Measurements from ENCODE around the gene SELENOP.
"Not testable (repeated sequence)": the region's sequence is repeated elsewhere in the genome, so short reads cannot be mapped to it uniquely, and the experiment has no call there.

Gene SELENOP, protein sequence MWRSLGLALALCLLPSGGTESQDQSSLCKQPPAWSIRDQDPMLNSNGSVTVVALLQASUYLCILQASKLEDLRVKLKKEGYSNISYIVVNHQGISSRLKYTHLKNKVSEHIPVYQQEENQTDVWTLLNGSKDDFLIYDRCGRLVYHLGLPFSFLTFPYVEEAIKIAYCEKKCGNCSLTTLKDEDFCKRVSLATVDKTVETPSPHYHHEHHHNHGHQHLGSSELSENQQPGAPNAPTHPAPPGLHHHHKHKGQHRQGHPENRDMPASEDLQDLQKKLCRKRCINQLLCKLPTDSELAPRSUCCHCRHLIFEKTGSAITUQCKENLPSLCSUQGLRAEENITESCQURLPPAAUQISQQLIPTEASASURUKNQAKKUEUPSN

DNA sequence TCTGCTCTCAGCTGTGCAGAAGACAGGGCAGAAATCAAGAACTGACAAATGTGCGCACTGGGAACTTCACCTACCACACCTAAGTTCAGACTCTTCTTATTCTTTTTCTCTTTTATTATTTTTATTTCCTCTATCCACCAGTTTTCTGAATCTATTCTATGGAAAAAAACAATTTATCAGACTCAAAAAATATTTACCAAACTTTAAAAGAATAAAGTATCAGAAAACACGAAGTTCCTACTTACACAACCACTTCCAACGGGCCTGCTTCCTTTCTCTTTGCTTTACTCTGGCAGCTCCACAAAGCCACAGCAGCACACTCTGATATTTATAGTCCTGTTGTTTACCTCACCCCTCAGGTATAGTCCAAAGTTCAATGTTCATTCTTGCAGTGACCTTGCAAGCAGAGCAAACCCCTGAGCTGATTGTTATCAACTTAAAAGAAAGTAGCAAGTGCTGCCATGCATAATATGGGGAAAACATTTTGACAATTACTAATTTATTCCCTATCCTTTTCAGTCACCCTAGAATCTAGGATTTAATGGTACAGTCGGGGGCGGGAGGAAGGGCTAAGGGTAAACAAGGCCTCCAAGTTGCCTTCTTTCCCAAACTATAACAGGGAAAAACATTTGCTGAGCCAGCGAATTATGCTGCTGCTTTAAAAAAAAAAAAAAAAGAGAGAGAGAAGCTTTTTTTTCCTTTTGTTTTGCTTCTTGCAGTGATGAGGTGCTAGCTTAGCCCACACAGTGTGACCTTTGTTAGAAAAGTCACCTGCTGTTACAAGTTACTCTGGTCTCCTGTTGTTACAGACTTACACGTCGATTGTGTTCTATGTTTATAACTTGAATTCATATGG, at the start of gene SELENOP:
TSS of gene SELENOP (minus strand) at position 302 of the 856 bp plus-strand sequence. CDS start 3,539 bp downstream, outside the sequence.
- Mint-ChIP-seq H3K9me3 (no peaks in the 10 kb centered on the region), H3K4me1 (no peaks in the 10 kb centered on the region), H3K4me3 (no peak within 1 kb of the TSS), H3K27me3 (no peaks in the 10 kb centered on the region), H3K27ac (no peak within 1 kb of the TSS), H3K36me3 (no peaks in the 10 kb centered on the region)
- CTCF ChIA-PET: no interaction called here
- no peak for DNase-seq

DNA sequence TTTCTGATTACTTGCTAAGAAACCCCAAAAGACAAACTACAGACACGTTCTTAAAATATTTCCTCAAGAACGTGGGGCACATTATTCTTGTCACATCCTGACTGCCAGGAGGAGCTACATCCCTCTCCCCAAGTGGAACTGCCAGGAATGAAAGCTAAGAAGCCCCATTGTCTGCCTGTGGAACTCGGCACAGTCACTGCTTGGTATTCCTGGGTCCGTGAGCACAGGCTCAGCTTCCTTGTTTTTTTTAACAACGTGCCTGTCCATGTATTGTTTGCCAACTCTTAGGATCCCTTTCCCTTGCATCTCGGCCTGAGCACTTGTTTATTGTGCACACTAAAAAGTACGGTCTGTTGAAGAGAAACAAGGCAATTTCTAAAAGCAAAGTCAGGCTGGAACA, 47.0 kb upstream of the SELENOP start:
- DNase-seq: no peak
- no peak overlapping the region for H3K27ac Mint-ChIP-seq
- CTCF ChIA-PET: interaction anchor here (1.0 kb wide), 1 partner anchor 31 kb away, joined by 3 read pairs; no protein-coding TSS in a partner anchor

DNA sequence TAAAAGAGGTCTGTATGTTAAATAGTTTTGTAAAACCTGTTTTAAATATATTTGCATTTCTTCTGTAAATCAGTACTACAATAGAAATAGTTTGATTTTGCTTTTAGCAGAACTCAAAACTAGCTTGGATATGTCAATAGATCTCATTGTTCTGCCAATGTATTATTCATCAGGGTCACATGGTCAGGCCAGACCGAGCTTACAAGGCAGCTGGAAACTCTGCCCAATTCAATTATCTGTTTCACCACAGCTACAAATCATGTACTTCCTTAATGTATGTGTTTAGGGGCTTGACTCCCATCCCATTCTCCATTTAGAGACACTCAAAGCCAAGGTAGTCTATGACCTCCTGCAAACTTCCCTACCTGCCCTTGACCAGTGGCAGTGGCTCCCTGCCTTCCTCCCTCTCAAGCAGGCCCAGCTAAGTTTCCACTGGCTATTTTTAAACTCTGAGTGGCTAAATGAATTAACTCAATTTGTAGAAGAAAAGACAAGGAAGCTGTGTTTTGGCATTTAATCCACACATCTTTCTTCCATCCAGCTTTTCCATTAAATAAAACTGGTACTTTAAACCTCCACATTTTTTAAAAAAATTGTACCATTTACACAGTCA, 46.4 kb upstream of the SELENOP start:
- Mint-ChIP-seq H3K4me1 (no peaks in the 10 kb centered on the region), H3K9me3 (no peaks in the 10 kb centered on the region), H3K36me3 (no peaks in the 10 kb centered on the region), H3K4me3 (no peak overlapping the region), H3K27me3 (peaks cover 6% of the 10 kb centered on the region), H3K27ac (no peak overlapping the region)
- DNase-seq: no peak
- CTCF ChIA-PET: interaction anchor here (1.0 kb wide), 1 partner anchor 31 kb away, joined by 3 read pairs; no protein-coding TSS in a partner anchor

More for the DNA sequence above, 47.0 kb upstream of the SELENOP start:
- Mint-ChIP-seq H3K4me3 (no peak overlapping the region), H3K4me1 (no peaks in the 10 kb centered on the region), H3K36me3 (no peaks in the 10 kb centered on the region), H3K9me3 (no peaks in the 10 kb centered on the region), H3K27me3 (peaks cover 10% of the 10 kb centered on the region)

DNA sequence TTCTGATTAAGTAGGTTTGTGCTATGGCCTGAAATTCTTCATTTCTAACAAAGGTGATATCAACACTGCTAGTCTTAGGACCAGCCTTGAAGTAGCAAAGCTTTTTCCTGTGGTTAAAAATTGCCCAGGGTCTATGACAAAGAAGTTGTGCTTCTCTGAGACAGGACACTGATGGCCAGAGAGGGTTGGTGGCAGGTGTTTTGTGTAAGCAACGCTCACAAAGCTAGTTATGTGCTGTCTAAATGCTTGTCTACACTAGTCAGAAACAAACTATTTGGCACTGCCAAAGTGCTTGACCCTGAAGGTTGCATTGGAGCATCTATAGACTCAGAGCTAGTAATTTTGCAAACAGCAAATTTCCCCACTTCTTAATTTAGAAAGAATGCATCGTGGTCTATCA, 44.1 kb upstream of the SELENOP start:
- Mint-ChIP-seq H3K4me1 (no peaks in the 10 kb centered on the region), H3K9me3 (no peaks in the 10 kb centered on the region), H3K36me3 (no peaks in the 10 kb centered on the region), H3K27ac (no peak overlapping the region), H3K4me3 (no peak overlapping the region), H3K27me3 (peaks cover 3% of the 10 kb centered on the region)
- no peak for DNase-seq
- CTCF ChIA-PET: interaction anchor here (0.8 kb wide), 1 partner anchor 49 kb away, joined by 3 read pairs; no protein-coding TSS in a partner anchor

DNA sequence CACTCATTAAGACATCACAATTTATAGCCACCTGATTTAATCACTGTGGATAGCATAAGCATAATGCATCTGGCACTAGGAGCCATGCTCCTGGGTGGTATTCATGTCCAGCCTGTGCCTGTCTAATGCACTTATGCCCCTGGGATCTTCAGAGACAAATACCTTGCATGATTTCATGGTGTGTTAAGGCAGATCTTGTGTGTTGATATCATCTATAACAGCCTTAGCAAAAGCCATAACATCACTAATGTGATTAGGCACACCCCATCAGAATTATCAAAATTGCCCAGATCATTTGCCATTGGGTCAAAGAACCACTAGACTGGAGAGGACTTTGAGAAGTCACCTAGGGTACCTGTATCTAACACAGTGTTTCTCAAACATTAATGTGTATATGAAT, 43.7 kb upstream of the SELENOP start:
- Mint-ChIP-seq H3K27me3 (peaks cover 3% of the 10 kb centered on the region), H3K4me3 (no peak overlapping the region), H3K9me3 (no peaks in the 10 kb centered on the region), H3K36me3 (no peaks in the 10 kb centered on the region), H3K4me1 (no peaks in the 10 kb centered on the region), H3K27ac (no peak overlapping the region)
- no peak for DNase-seq
- CTCF ChIA-PET: no interaction called here

DNA sequence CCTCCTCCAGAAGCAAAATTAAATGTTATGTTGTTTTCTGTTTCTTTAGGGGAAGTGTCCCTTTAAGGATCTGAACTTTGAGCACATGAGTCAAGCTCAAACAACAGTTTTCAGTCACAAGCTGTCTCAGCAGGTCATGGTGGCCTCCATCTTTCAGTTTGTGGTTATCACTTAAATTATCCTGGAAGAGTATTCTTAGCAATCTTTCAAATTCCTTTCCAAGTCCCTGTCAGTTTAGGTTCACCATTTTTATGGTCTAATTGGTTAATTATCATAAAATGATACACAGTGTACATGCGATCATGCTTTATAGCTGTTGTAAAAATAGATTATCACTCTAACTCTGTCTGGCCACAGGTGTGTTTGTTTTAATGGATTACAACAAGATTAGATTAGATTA, 43.1 kb upstream of the SELENOP start:
- H3K4me3 Mint-ChIP-seq: no peak overlapping the region
- H3K36me3 Mint-ChIP-seq: no peaks in the 10 kb centered on the region
- H3K4me1 Mint-ChIP-seq: no peaks in the 10 kb centered on the region
- H3K27ac Mint-ChIP-seq: no peak overlapping the region
- CTCF ChIA-PET: no interaction called here
- H3K9me3 Mint-ChIP-seq: no peaks in the 10 kb centered on the region
- no peak for DNase-seq
- H3K27me3 Mint-ChIP-seq: peaks cover 3% of the 10 kb centered on the region

DNA sequence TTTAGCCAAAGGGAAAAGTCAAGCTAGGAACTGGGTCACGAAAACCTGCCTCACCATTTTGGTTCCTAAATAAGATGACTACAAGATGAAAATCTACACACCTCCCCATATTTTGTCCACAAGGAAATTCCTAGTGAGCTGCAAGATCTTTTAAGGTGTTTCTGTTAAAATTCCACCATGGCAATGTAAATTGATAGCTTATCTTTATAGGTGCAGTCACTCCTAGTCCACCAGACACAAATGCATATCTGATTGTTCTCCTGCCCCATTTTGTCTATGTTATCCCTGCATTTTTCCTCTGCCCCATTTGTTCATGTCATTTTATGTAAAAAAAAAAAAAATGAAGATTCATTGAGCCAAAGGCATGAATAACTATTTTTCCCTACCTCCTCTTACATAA, 41.1 kb upstream of the SELENOP start:
- Mint-ChIP-seq H3K36me3 (no peaks in the 10 kb centered on the region), H3K9me3 (no peaks in the 10 kb centered on the region), H3K4me3 (no peak overlapping the region), H3K27me3 (no peaks in the 10 kb centered on the region), H3K27ac (no peak overlapping the region), H3K4me1 (no peaks in the 10 kb centered on the region)
- CTCF ChIA-PET: no interaction called here
- DNase-seq: no peak

DNA sequence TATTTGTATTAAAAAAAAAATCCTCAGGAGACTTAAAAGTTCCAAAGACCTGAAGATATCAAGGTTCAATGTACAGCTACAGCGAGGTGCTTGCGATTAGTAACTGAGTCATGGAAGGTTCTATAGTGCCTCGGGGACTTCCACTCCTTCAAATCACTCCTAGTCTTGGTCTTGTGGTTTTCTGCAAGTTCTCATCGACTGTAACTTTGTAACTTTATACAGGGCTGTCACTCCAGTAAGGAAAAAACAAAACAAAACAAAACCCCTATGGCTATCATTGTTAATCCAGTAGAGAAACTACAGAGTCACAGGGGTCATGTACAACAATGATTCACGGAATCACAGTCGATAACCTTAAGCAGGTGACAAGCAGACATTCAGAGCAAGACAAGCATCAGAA, 39.8 kb upstream of the SELENOP start:
- Mint-ChIP-seq H3K27me3 (no peaks in the 10 kb centered on the region), H3K27ac (no peak overlapping the region), H3K9me3 (no peaks in the 10 kb centered on the region), H3K36me3 (no peaks in the 10 kb centered on the region), H3K4me3 (no peak overlapping the region), H3K4me1 (no peaks in the 10 kb centered on the region)
- CTCF ChIA-PET: no interaction called here
- no peak for DNase-seq

DNA sequence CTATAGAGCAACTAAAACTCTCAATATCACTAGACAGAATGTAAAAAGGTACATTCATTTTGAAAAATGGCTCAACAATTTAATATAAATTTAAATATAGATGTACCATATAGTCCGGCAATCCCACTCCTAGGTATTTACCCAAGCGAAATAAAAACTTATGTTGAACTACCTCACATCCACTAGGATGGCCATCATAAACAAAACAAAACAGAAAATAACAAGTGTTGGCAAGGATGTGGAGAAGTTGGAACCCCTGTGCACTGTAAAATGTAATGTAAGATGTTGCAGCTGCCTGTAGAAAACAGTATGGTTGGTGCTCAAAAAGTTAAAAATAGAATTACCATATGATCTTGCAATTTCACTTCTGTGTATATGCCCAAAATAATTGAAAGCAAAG, 36.9 kb upstream of the SELENOP start:
- H3K27me3 Mint-ChIP-seq: no peaks in the 10 kb centered on the region
- CTCF ChIA-PET: interaction anchor here (0.6 kb wide), 1 partner anchor 101 kb away, joined by 3 read pairs; no protein-coding TSS in a partner anchor
- H3K36me3 Mint-ChIP-seq: no peaks in the 10 kb centered on the region
- H3K9me3 Mint-ChIP-seq: no peaks in the 10 kb centered on the region
- H3K27ac Mint-ChIP-seq: no peak overlapping the region
- H3K4me1 Mint-ChIP-seq: no peaks in the 10 kb centered on the region
- no peak overlapping the region for H3K4me3 Mint-ChIP-seq
- no peak for DNase-seq

DNA sequence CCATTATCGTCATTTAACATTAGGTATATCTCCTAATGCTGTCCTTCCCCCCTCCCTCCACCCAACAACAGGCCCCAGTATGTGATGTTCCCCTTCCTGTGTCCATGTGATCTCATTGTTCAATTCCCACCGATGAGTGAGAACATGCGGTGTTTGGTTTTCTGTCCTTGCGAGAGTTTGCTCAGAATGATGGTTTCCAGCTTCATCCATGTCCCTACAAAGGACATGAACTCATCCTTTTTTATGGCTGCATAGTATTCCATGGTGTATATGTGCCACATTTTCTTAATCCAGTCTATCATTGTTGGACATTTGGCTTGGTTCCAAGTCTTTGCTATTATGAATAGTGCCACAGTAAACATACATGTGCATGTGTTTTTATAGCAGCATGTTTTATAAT, 32.7 kb upstream of the SELENOP start:
- H3K4me1 Mint-ChIP-seq, H3K36me3 Mint-ChIP-seq, H3K9me3 Mint-ChIP-seq, H3K27ac Mint-ChIP-seq, DNase-seq, H3K4me3 Mint-ChIP-seq, CTCF ChIA-PET, H3K27me3 Mint-ChIP-seq: not testable (repeated sequence)

DNA sequence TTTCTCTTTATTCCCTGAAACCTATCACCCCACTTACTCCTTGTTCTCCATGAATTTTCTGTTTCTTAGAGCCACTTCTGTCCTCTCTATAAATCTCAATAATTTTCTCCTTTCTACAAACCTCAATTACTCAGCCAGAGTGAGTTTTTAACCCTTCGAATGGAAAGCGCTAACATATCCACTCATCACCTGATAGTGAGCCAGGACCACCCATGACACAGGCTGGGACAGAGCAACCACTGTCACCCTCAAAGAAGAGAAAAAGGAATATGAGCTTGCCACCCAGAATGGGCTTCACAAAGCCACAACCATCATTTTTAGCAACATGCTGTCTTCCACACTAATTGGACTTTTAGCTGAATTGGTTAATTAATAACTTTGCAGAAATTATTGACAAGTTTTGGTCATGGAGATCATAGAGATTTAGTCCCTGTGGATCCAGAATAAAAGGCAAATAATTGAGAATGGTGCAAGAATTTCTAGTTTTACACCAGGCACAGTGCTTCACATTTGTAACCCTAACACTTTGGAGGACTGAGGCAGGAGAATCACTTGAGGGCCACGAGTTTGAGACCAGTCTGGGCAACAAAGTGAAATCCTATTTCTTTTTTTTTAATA, 32.1 kb upstream of the SELENOP start:
- no peaks in the 10 kb centered on the region for H3K36me3 Mint-ChIP-seq
- no peak for DNase-seq
- CTCF ChIA-PET: no interaction called here
- H3K27me3 Mint-ChIP-seq: no peaks in the 10 kb centered on the region
- H3K4me1 Mint-ChIP-seq: no peaks in the 10 kb centered on the region
- no peak overlapping the region for H3K27ac Mint-ChIP-seq
- no peak overlapping the region for H3K4me3 Mint-ChIP-seq
- H3K9me3 Mint-ChIP-seq: no peaks in the 10 kb centered on the region

DNA sequence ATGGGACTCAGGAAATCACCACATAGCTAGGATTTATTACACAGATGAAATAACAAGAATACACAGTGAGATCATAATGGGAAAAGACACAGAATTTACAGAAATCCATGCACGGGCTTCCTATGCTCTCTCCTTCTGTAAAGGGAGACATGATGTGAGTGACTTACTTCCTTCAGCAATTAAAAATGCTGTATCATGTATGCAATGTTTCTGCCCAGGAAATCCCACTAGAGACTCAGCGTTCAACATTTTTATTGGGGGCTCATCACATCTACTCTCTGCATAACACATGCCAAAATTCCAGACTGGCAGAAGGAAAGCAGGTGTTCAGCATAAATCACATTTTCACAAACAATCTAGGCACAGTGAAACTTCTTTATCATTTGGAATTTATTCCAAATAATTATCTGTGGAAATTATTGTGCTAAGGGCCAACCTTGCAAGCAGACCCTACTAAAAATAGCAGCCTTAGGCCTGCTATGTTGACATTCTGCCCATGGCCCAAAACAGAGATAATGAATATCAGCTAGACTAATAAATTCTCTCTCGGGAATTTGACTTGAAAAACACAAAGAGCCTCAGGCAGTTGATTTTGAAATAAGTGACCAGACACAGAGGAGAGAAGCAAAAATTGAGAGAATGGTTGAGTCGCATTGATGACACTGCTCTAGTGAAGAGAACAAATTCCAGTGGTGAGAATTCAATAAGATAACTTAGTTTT, 31.4 kb upstream of the SELENOP start:
- Mint-ChIP-seq H3K4me1 (no peaks in the 10 kb centered on the region), H3K27me3 (no peaks in the 10 kb centered on the region), H3K9me3 (no peaks in the 10 kb centered on the region), H3K36me3 (no peaks in the 10 kb centered on the region), H3K27ac (no peak overlapping the region), H3K4me3 (no peak overlapping the region)
- CTCF ChIA-PET: no interaction called here
- no peak for DNase-seq

DNA sequence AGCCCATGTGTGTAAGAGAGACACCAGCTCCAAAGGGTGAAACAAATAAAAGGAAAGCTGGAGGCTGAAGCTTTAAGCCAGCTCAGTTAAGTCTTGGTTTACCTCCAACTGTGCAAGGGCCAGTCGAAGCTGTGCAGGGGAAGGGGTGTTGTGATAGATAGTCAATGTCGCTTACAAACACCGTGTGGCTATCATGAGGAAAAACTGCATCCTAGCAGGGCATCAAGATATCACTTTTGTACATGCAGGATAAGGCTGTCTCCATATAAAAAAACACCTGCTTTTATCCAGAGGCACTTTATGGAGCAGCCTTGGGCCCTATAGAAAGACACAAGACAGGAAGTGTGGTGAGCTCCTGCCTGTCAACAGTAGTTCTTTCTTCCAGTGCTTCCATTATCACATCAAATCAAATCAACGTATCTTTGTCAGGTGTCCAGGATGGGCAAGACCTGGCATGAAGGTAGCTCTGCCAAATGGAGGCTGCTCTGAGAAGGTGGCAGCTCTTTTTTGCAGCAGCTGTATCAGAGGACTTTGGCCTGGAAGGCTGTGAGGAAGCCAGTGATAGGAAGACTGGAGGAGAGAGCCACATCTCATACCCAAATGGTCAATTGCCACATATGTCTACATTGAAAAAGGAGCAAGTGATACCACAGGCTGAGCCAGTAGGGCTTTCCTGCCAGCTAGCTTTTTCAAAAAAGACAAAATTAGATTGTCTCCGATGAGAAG, 29.3 kb upstream of the SELENOP start:
- H3K4me1 Mint-ChIP-seq: no peaks in the 10 kb centered on the region
- DNase-seq: no peak
- no peak overlapping the region for H3K27ac Mint-ChIP-seq
- H3K4me3 Mint-ChIP-seq: no peak overlapping the region
- no peaks in the 10 kb centered on the region for H3K27me3 Mint-ChIP-seq
- no peaks in the 10 kb centered on the region for H3K36me3 Mint-ChIP-seq
- CTCF ChIA-PET: no interaction called here
- no peaks in the 10 kb centered on the region for H3K9me3 Mint-ChIP-seq

Data from activated naive CD4-positive, alpha-beta T cell treated with anti-CD3 and anti-CD28 coated beads, Interleukin-2, amount 10 ng/mL, durations not matched to agents 7 days and 5 days (primary cell).